A673 (cell line): ENCODE measurements around the gene EEFSEC. TPM values are rescaled to one million over a fixed set of nuclear protein-coding genes. Genes with fewer than 3 reads are reported as not detected.

Experiments used
- BruUV-seq: library from RNA; stranded (reverse); fragments of 400-500 nt; replicated peaks from 2 replicates; lab custom pipeline; 2021; lab: Mats Ljungman, UMichigan
- CTCF ChIA-PET: fragments of 300-600 bp; sonication (Branson Sonifier 250); formaldehyde crosslinking; loops from one replicate; lab custom pipeline; 2022; ENCODE audit warnings: antibody characterized with exemption; lab: Charles Lee
- POLR2A ChIA-PET: fragments of 300-600 bp; sonication (Branson Sonifier 250); formaldehyde crosslinking; loops from one replicate; lab custom pipeline; 2022; ENCODE audit warnings: antibody characterized with exemption; ENCODE audit not compliant: low non-redundant PET; lab: Charles Lee
- DNase-seq: peaks from one replicate; pipeline ENCODE4 v3.0.0-alpha.2; 2015; ENCODE audit warnings: low spot score
- H3K27ac ChIP-seq: fragments of 200-600 bp; sonication (generic); 2 replicates; pipeline ENCODE4 v1.5.1; 2016; ENCODE audit warnings: mixed run types, low read depth, mild to moderate bottlenecking, mixed read lengths, antibody characterized with exemption, low read length; ENCODE audit not compliant: poor library complexity, severe bottlenecking
- H3K27me3 ChIP-seq: fragments of 200-600 bp; sonication (generic); replicated peaks from 2 replicates; pipeline ENCODE4 v1.6.1; 2017; ENCODE audit warnings: mixed run types, low read depth, mild to moderate bottlenecking, mixed read lengths, antibody characterized with exemption, low read length; ENCODE audit not compliant: insufficient read depth, poor library complexity
- H3K36me3 ChIP-seq: fragments of 200-600 bp; sonication (generic); 2 replicates; pipeline ENCODE4 v1.6.1; 2016; ENCODE audit warnings: mixed run types, mild to moderate bottlenecking, mixed read lengths, antibody characterized with exemption, low read length; ENCODE audit not compliant: insufficient read depth, poor library complexity, severe bottlenecking
- H3K4me1 ChIP-seq: fragments of 200-600 bp; sonication (generic); 2 replicates; pipeline ENCODE4 v1.6.1; 2017; ENCODE audit warnings: mixed run types, mild to moderate bottlenecking, mixed read lengths, antibody characterized with exemption, low read length; ENCODE audit not compliant: insufficient read depth, poor library complexity, severe bottlenecking
- H3K4me3 ChIP-seq: fragments of 200-600 bp; sonication (generic); 2 replicates; pipeline ENCODE4 v1.5.1; 2016; ENCODE audit warnings: low read depth, mixed run types, mild to moderate bottlenecking, mixed read lengths, low read length; ENCODE audit not compliant: poor library complexity, severe bottlenecking
- H3K9me3 ChIP-seq: fragments of 200-600 bp; sonication (generic); 2 replicates; pipeline ENCODE4 v1.6.1; 2016; ENCODE audit warnings: mixed run types, low read depth, mild to moderate bottlenecking, mixed read lengths, antibody characterized with exemption, low read length; ENCODE audit not compliant: poor library complexity, severe bottlenecking
- EZH2 ChIP-seq: fragments of 200-600 bp; sonication (generic); IDR thresholded peaks from 2 replicates; pipeline ENCODE4 v1.6.1; 2017; ENCODE audit warnings: borderline replicate concordance, low read depth, mild to moderate bottlenecking, mixed read lengths, antibody characterized with exemption, low read length; ENCODE audit not compliant: poor library complexity, severe bottlenecking
- intact Hi-C: fragments of 100-400 bp; cut with micrococcal nuclease; formaldehyde crosslinking; loops from one replicate; pipeline ENCODE4 v1.10.0; 2022; ENCODE audit not compliant: unreplicated experiment
- total RNA-seq: library from RNA; stranded (reverse); gene quantifications from 2 replicates; pipeline ENCODE4 v1.2.3, GENCODE V29; 2021
- TF ChIP-seq, protein P1 (sequence below): fragments of 300-800, 200-600 bp; sonication (generic); conservative IDR thresholded peaks from 2 replicates; pipeline ENCODE4 v1.5.1; 2017; ENCODE audit warnings: low read depth, mild to moderate bottlenecking, antibody characterized with exemption, low read length, moderate library complexity, mixed read lengths

The EEFSEC gene
- total RNA-seq, 1 experiment from 2014 or later: 19.7 TPM

DNA sequence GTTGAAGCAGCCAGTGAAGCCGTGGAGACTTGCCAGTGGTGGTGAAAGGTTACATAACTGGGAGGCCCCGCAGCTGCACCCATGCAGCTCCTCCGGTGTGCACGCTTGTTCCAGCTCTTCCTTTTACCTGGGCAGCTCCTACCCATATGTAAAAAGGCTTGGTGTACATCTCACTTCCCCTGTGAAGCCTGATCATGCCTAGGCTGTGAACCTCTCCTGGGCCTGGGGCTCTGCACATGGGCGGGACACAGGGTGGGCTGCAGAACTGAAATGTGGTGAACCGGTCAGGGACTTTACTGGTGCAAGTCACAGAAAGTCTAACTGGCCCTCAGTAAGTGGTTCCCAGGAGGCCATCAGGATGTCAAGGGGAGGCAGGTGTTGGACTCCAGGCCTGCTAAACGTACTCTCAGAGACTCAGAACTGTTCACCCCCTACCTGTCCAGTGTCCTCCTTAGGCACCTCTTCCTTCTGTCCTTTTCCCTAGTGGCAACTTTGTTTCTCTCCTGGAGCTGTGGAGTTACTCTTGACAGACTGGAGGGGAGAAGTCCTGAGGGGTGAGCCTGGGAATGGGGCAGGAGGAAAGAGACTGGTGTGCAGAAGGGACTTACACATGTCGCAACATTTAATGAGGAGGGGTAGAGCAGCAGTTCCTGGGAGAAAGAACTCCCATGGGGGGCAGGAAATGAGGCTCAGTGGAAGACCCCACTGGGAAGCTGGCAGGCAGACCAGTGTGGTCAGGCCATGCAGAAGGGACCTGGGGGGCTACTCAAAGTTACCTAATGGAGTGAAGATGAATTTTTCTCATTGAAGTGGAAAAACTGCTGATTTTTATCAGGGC is 148.1 kb downstream of the EEFSEC start:
- DNase-seq: peak; percentile 50
- Histone ChIP-seq H3K36me3 (no peaks in the 10 kb centered on the region), H3K27me3 (no peaks in the 10 kb centered on the region), H3K4me3 (no peak overlapping the region), H3K4me1 (peaks cover 21% of the 10 kb centered on the region), H3K27ac (no peak overlapping the region), H3K9me3 (no peaks in the 10 kb centered on the region)
- intact Hi-C loops: no loop called here
- BruUV-seq: no TSS peak
- ChIA-PET CTCF (no interaction called here), POLR2A (no interaction called here)
- no peak for TF ChIP-seq EZH2
- TF ChIP-seq, protein P1, sequence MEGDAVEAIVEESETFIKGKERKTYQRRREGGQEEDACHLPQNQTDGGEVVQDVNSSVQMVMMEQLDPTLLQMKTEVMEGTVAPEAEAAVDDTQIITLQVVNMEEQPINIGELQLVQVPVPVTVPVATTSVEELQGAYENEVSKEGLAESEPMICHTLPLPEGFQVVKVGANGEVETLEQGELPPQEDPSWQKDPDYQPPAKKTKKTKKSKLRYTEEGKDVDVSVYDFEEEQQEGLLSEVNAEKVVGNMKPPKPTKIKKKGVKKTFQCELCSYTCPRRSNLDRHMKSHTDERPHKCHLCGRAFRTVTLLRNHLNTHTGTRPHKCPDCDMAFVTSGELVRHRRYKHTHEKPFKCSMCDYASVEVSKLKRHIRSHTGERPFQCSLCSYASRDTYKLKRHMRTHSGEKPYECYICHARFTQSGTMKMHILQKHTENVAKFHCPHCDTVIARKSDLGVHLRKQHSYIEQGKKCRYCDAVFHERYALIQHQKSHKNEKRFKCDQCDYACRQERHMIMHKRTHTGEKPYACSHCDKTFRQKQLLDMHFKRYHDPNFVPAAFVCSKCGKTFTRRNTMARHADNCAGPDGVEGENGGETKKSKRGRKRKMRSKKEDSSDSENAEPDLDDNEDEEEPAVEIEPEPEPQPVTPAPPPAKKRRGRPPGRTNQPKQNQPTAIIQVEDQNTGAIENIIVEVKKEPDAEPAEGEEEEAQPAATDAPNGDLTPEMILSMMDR: no peak

DNA sequence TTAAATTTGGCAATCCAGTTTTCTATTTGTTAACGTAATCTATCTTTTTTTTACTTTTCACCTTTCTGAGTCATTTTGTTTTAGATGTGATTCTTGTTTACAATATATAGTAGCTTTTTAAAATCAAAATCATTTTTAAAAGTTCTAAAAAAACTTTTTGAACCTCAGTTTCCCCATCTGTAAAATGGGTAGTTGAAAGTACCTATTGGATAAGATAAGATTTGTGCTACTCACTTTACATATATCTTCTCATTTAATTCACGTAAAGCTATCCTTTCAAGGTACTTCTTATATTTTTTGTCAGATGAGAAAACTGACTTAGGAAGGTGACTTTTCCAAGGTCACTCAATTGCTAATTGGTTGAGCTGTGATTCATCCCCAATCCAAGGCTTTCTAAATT is 153.2 kb downstream of the EEFSEC start:
- H3K4me1 ChIP-seq: peaks cover 10% of the 10 kb centered on the region
- H3K4me3 ChIP-seq: no peak overlapping the region
- intact Hi-C loops: no loop called here
- no peaks in the 10 kb centered on the region for H3K36me3 ChIP-seq
- no peak for TF ChIP-seq EZH2
- TF ChIP-seq, protein P1: no peak
- no peak for DNase-seq
- no peaks in the 10 kb centered on the region for H3K9me3 ChIP-seq
- H3K27me3 ChIP-seq: no peaks in the 10 kb centered on the region
- no TSS peak for BruUV-seq
- ChIA-PET CTCF (no interaction called here), POLR2A (no interaction called here)
- H3K27ac ChIP-seq: no peak overlapping the region

DNA sequence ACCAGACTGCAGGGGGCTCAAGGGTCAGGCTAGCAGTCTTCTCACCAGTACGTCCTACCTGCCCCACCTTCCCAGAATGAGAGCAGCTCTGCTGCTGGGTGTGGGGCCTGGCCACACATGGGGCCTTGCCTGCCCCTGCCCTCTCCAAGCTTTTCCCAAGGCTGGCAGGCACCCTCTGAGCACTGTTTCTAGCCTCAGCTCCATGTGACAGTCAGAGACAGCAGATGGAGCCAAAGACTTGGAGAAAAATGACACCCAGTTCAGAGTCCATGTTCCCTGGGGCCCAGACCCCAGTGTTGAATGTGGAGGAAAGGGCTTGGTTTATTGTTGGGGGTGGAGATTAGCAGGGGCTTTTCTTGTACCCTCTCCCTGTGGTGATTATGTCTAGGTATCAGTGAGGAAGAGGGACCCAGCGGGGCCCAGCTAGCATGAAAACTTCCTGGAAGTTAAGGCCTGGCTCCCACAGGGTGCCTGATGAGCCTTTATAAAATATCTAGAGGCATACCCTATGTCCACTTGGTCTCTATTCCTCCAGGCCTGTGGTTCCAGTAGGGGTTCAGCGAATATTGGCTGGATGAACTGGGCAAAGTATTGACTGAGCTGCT is 153.8 kb downstream of the EEFSEC start:
- H3K27ac ChIP-seq: no peak overlapping the region
- TF ChIP-seq, protein P1: peak; percentile 28; the same call in 1 of the 2 replicates
- TF ChIP-seq EZH2: no peak
- no peak for DNase-seq
- no peaks in the 10 kb centered on the region for H3K36me3 ChIP-seq
- BruUV-seq: no TSS peak
- ChIA-PET CTCF (no interaction called here), POLR2A (no interaction called here)
- H3K4me3 ChIP-seq: no peak overlapping the region
- H3K27me3 ChIP-seq: no peaks in the 10 kb centered on the region
- intact Hi-C loops: no loop called here
- peaks cover 4% of the 10 kb centered on the region for H3K4me1 ChIP-seq
- H3K9me3 ChIP-seq: no peaks in the 10 kb centered on the region
